ENCODE measurements around the gene DOK1. TPM values are rescaled to one million over a fixed set of nuclear protein-coding genes. Genes with fewer than 3 reads are reported as not detected.
A peak's percentile ranks its signal among the peaks of the same experiment; 100 is the strongest.

The DOK1 gene
- total RNA-seq, 6 experiments from 2014 or later: 17.3 to 38.4 (median 31.5) TPM

DNA sequence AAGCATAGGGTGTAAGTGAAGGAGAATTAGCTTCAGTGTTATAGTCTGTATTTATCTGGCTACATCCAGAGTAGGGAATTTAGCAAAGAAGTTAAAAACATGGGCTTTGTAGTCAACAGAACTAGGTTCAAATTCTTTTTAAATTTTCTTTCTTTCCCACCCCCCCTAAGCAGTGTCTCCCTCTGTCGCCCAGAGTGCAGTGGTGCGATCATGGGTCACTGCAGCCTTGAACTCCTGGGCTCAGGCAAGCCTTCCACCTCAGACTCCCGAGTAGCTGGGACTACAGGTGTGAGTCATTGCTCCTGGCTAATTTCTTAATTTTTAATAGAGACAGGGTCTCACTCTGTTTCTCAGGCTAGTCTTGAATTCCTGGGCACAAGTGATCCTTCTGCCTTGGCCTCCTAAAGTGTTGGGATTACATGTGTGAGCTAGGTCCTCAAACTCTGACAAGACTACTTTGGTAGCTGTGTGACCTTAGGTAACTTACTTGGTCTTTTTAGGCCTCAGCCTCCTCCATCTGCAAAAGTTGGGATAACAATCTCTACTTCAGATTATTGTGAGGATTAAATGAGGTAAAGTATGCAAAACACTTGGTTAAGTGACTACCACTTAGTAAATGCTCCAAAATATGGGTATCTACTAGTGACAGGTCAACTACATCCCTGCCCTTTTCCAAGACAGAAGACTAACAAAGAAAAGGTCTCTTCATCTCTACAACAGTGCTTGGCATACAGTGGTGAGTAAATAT lies 17.8 kb downstream of the DOK1 start:
- Mint-ChIP-seq H3K4me1 (ENCODE audit: low read depth) (peaks cover 59% of the 10 kb centered on the region), H3K4me3 (no peak overlapping the region), H3K9me3 (no peaks in the 10 kb centered on the region), H3K36me3 (ENCODE audit: low read depth) (no peaks in the 10 kb centered on the region), H3K27me3 (ENCODE audit: insufficient read depth) (no peaks in the 10 kb centered on the region), H3K27ac (peak overlapping the region; percentile 37; the same call in 1 of the 2 replicates)
- no peak for DNase-seq
- TF ChIP-seq, protein P1, sequence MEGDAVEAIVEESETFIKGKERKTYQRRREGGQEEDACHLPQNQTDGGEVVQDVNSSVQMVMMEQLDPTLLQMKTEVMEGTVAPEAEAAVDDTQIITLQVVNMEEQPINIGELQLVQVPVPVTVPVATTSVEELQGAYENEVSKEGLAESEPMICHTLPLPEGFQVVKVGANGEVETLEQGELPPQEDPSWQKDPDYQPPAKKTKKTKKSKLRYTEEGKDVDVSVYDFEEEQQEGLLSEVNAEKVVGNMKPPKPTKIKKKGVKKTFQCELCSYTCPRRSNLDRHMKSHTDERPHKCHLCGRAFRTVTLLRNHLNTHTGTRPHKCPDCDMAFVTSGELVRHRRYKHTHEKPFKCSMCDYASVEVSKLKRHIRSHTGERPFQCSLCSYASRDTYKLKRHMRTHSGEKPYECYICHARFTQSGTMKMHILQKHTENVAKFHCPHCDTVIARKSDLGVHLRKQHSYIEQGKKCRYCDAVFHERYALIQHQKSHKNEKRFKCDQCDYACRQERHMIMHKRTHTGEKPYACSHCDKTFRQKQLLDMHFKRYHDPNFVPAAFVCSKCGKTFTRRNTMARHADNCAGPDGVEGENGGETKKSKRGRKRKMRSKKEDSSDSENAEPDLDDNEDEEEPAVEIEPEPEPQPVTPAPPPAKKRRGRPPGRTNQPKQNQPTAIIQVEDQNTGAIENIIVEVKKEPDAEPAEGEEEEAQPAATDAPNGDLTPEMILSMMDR (IDR thresholded peaks at IDR 0.05): peak; percentile 50; the same call in 1 of the 2 replicates

DNA sequence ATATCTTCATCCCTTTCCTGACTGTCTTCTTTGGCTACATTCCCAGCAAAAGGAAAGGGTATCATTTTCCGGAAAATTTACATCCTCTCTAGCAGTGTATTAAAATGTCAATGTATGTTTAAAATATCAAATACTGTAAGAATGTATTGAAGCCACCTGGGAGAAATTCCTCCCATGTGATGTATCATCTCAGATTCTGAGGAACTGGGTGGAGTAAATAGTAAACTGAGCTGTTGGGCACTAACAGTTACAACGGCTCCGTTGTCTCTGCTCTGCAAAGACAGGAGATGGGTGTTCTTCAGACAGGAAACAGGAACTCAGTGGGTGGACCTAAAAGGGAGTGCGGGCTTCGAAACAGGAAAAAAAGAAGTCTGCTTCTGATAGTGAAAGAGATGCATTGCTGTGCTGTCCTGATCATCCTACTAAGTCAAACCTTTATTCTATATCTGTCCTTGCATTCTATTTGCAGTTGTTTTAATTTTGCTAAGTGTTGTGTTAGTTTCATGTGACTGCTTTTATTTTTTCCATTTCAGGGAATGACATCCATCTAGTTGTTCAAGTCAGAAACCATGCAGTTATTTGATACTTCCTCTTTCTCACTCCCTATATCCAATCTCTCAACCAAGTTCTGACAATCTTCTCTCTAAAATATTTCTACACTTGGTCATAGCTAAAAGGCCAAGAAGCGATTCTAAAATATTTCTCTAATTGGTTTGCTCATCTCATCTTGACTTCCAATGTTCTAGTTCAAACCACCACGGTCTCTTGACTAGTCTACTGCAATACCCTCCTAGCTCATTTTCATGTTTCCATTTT lies 19.4 kb downstream of the DOK1 start:
- Mint-ChIP-seq H3K27ac (peak overlapping the region; percentile 94), H3K4me1 (ENCODE audit: low read depth) (peaks cover 49% of the 10 kb centered on the region), H3K36me3 (ENCODE audit: low read depth) (no peaks in the 10 kb centered on the region), H3K9me3 (no peaks in the 10 kb centered on the region), H3K27me3 (ENCODE audit: insufficient read depth) (no peaks in the 10 kb centered on the region), H3K4me3 (peak overlapping the region; percentile 65)
- TF ChIP-seq, protein P1 (IDR thresholded peaks at IDR 0.05): no peak
- DNase-seq: peak; percentile 74

- no peak for DNase-seq
- H3K27ac Mint-ChIP-seq: peak overlapping the region; percentile 94
Measured at GRCh38 chr2:74575320-74575719, 20.8 kb downstream of the DOK1 start.

GRCh38 chr2:74576211-74576862 lies 21.8 kb downstream of the DOK1 start:
- peak; percentile 88 for DNase-seq
- H3K9me3 Mint-ChIP-seq: no peaks in the 10 kb centered on the region
- H3K27me3 Mint-ChIP-seq (ENCODE audit: insufficient read depth): no peaks in the 10 kb centered on the region
- no peaks in the 10 kb centered on the region for H3K36me3 Mint-ChIP-seq (ENCODE audit: low read depth)
- peaks cover 54% of the 10 kb centered on the region for H3K4me1 Mint-ChIP-seq (ENCODE audit: low read depth)
- TF ChIP-seq, protein P1 (IDR thresholded peaks at IDR 0.05): no peak
- H3K4me3 Mint-ChIP-seq: peak overlapping the region; percentile 74
- H3K27ac Mint-ChIP-seq: peak overlapping the region; percentile 94

More at GRCh38 chr2:74575320-74575719, 20.8 kb downstream of the DOK1 start:
- TF ChIP-seq, protein P1 (IDR thresholded peaks at IDR 0.05): no peak
- H3K4me1 Mint-ChIP-seq (ENCODE audit: low read depth): peaks cover 48% of the 10 kb centered on the region
- H3K9me3 Mint-ChIP-seq: no peaks in the 10 kb centered on the region
- H3K36me3 Mint-ChIP-seq (ENCODE audit: low read depth): no peaks in the 10 kb centered on the region
- peak overlapping the region; percentile 65; the same call in 1 of the 2 replicates for H3K4me3 Mint-ChIP-seq
- H3K27me3 Mint-ChIP-seq (ENCODE audit: insufficient read depth): no peaks in the 10 kb centered on the region

DNA sequence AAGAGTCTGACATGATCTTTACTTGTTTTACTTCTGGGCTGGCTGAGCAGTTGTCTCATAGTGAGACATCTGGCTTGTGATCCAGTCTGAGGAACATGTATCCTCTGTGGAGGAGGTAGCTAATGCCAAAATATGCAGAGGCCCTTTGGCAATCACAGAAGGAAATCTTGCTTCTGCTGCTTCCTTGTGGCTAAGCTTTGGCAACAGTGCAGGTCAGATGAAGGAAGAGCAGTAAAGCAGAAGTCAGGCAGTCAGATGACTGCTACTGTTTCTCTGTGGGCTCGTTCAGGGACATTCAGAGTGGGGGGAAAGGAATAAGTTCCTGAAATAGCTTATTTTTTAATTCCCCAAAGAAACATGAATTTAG lies 22.3 kb downstream of the DOK1 start:
- Mint-ChIP-seq H3K27ac (peak overlapping the region; percentile 94), H3K4me1 (ENCODE audit: low read depth) (peaks cover 59% of the 10 kb centered on the region), H3K9me3 (no peaks in the 10 kb centered on the region), H3K27me3 (ENCODE audit: insufficient read depth) (no peaks in the 10 kb centered on the region), H3K36me3 (ENCODE audit: low read depth) (no peaks in the 10 kb centered on the region), H3K4me3 (peak overlapping the region; percentile 74)
- TF ChIP-seq, protein P1 (IDR thresholded peaks at IDR 0.05): peak; percentile 42; the same call in 1 of the 2 replicates
- DNase-seq: peak; percentile 90

Data from HFFc6 (cell line).